ENCODE measurements around the gene SIK2.

SIK2 gene

GRCh38 chr11:111582881-111583280 lies 19.4 kb upstream of the SIK2 start:
- no peak for DNase-seq

GRCh38 chr11:111585371-111585770 lies 16.9 kb upstream of the SIK2 start:
- DNase-seq, result no peak

GRCh38 chr11:111586388-111586831 lies 15.8 kb upstream of the SIK2 start:
- DNase-seq, result peak; percentile 69

GRCh38 chr11:111589114-111589513 lies 13.1 kb upstream of the SIK2 start:
- DNase-seq, result no peak

GRCh38 chr11:111589886-111590499 lies 12.3 kb upstream of the SIK2 start:
- no peak for DNase-seq

GRCh38 chr11:111591187-111591960 lies 10.9 kb upstream of the SIK2 start:
- no peak for DNase-seq

GRCh38 chr11:111592491-111592890 lies 9.8 kb upstream of the SIK2 start:
- DNase-seq, result no peak

DNA sequence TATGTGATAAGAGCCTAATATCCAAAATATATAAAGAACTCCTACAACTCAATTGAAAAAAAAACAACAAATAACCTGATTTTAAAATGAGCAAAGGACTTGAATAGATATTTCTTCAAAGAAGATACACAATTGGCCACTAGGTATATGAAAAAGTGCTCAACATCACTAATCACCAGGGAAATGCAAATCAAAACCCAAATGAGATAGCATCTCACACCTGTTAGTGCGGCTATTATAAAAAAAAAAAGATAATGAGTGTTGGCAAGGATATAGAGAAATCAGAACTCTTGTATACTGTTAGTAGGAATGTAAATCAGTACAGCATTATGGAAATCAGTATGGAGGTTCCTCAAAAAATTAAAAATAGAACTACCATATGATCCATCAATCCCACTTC lies 5.9 kb upstream of the SIK2 start:
- no peak for DNase-seq

- no peak for DNase-seq
Measured at GRCh38 chr11:111598148-111598547, 4.1 kb upstream of the SIK2 start.

- no peak for DNase-seq
Measured at GRCh38 chr11:111598559-111598958, 3.7 kb upstream of the SIK2 start.

- no peak for DNase-seq
Measured at GRCh38 chr11:111601636-111601978, 642 bp upstream of the SIK2 start.

- no peak for DNase-seq
Measured at GRCh38 chr11:111602865-111603610, 789 bp downstream of the SIK2 start.

- DNase-seq, result no peak
Measured at GRCh38 chr11:111603611-111604130, 1.4 kb downstream of the SIK2 start.

- no peak for DNase-seq
Measured at GRCh38 chr11:111604392-111605009, 2.3 kb downstream of the SIK2 start.

DNA sequence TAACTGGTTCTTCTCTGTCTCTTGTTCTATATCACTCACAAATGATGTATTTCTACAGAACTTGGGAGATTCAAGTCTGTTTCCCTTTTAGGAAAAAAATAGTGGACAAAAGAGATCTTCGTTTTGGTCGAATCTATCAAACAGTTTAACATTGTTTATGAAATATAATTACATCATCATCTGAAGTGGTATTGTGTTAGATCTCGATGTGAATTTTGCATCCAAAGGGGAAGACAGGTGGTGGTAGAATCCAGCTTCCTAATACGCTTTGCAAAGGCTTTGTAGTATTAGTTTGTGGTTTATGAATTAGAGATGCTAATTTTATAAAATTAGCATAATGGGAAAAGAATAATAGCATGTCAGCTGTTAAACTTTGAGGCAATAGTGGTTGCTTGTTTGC lies 3.4 kb downstream of the SIK2 start:
- DNase-seq, result no peak

GRCh38 chr11:111606986-111607385 lies 4.7 kb downstream of the SIK2 start:
- no peak for DNase-seq

DNA sequence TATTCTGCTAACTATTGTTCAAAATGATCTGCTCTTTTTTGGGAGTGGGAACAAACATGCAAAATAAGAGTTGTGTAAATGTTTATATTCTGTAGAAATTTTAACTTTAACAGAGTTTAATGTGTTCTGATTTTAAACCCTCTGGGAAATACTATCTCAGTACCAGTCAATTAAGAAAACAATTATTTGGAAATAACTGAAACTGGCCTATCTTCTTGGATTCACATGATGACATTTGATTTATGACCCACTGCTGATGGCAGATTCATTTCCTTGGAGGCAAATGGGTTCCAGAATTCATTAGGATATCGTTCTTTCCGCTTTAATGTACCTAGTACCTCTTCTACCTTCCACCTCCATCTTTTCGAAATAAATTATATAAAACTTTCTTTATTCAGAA lies 5.5 kb downstream of the SIK2 start:
- DNase-seq, result no peak

- DNase-seq, result no peak
Measured at GRCh38 chr11:111612224-111612623, 10.0 kb downstream of the SIK2 start.

GRCh38 chr11:111617286-111617685 lies 15.0 kb downstream of the SIK2 start:
- no peak for DNase-seq

DNA sequence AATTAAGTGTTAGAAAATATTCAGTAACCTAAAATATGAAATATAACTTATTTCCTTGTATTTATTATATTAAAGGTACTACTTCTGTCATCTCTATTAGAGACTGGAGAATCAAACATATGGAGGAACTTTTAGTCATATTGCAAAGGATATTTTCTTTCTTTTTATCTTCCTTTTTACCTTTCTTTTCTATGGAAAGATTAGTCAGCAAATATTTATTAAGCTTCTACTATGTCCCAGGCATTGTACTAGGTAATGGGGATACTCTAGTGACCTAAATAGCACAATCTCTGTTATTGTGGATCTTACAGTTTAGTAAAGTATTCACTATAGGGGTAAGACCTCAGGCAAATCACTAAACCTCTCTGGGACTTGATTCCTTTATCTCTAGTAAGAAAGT lies 18.3 kb downstream of the SIK2 start:
- DNase-seq, result no peak

DNA sequence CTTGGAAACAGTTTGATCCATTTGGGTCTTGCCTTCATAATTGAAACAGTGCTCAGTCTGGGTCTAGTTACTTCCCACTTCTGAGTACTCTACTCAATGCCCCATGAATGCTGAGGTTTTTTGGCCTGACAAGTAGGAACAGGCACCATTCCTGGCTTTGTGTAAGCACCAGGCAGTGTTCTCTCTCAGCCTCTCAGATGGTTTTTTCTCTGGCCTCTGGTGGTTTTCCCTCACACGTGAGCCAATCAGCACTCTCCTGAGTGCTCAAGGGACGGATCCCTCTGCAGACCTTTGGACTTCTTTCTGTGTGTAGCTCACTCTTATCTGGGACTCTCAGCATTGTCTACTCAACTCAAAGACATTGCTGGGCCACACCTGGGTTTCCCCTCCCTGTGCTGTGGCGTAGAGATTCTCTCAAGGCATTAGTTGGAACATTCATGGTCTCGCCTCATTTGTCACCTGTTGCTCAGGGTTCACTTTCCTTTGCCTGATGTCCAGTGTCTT lies 21.3 kb downstream of the SIK2 start:
- DNase-seq, result no peak

GRCh38 chr11:111624608-111625007 lies 22.4 kb downstream of the SIK2 start:
- DNase-seq, result no peak

- DNase-seq, result no peak
Measured at GRCh38 chr11:111627591-111627990, 25.3 kb downstream of the SIK2 start.
